Hematopoietic multipotent progenitor cell treated with erythropoietin and hydrocortisone succinate and interleukin-3 and kit ligand, for 15 days (in vitro differentiated cells): ENCODE data around the gene PPP1R8.
"Not testable (repeated sequence)": the region's sequence is repeated elsewhere in the genome, so short reads cannot be mapped to it uniquely, and the experiment has no call there.

Experiments
- DNase-seq: peaks from one replicate; pipeline ENCODE4 v3.0.0-alpha.2; 2015; ENCODE audit warnings: low spot score

PPP1R8 gene

GRCh38 chr1:27832762-27833161 lies 2.2 kb downstream of the PPP1R8 start:
- no peak for DNase-seq

GRCh38 chr1:27833470-27833869 lies 2.9 kb downstream of the PPP1R8 start:
- DNase-seq: no peak

- no peak for DNase-seq
Observed at GRCh38 chr1:27835046-27835445, 4.5 kb downstream of the PPP1R8 start.

- no peak for DNase-seq
Observed at GRCh38 chr1:27835501-27835900, 4.9 kb downstream of the PPP1R8 start.

- DNase-seq: no peak
Observed at GRCh38 chr1:27849951-27850350, 19.4 kb downstream of the PPP1R8 start.

- no peak for DNase-seq
Observed at GRCh38 chr1:27855085-27855484, 24.5 kb downstream of the PPP1R8 start.

- DNase-seq: no peak
Observed at GRCh38 chr1:27856561-27857343, 26.2 kb downstream of the PPP1R8 start.

GRCh38 chr1:27857552-27857951 lies 27.0 kb downstream of the PPP1R8 start:
- not testable (repeated sequence) for DNase-seq

- peak; percentile 93 for DNase-seq
Observed at GRCh38 chr1:27858072-27858948, 27.7 kb downstream of the PPP1R8 start.

- DNase-seq: no peak
Observed at GRCh38 chr1:27858949-27859576, 28.5 kb downstream of the PPP1R8 start.

- no peak for DNase-seq
Observed at GRCh38 chr1:27861436-27861835, 30.9 kb downstream of the PPP1R8 start.

GRCh38 chr1:27862004-27862403 lies 31.4 kb downstream of the PPP1R8 start:
- no peak for DNase-seq

- no peak for DNase-seq
Observed at GRCh38 chr1:27862671-27863537, 32.3 kb downstream of the PPP1R8 start.

GRCh38 chr1:27863538-27863915 lies 32.9 kb downstream of the PPP1R8 start:
- DNase-seq: no peak

GRCh38 chr1:27864264-27864895 lies 33.8 kb downstream of the PPP1R8 start:
- no peak for DNase-seq

GRCh38 chr1:27865821-27866220 lies 35.2 kb downstream of the PPP1R8 start:
- DNase-seq: no peak

- DNase-seq: no peak
Observed at GRCh38 chr1:27868556-27868931, 38.0 kb downstream of the PPP1R8 start.

GRCh38 chr1:27868932-27869718 lies 38.5 kb downstream of the PPP1R8 start:
- peak; percentile 60 for DNase-seq

- DNase-seq: no peak
Observed at GRCh38 chr1:27869719-27870085, 39.1 kb downstream of the PPP1R8 start.

- not testable (repeated sequence) for DNase-seq
Observed at GRCh38 chr1:27871076-27871475, 40.5 kb downstream of the PPP1R8 start.
